NT2/D1 (cell line): ENCODE data around the gene YPEL1.

Experiments
- YY1 ChIP-seq: IDR thresholded peaks from 2 replicates; pipeline ENCODE4 v1.6.1; 2011; ENCODE audit not compliant: insufficient read length, insufficient read depth
- ZNF274 ChIP-seq: IDR thresholded peaks from 2 replicates; pipeline ENCODE4 v1.6.1; 2011; ENCODE audit warnings: mild to moderate bottlenecking, low read depth, low read length

- TF ChIP-seq YY1 (no peak), ZNF274 (no peak)
Measured at GRCh38 chr22:21719024-21719423, 16.6 kb downstream of the YPEL1 start.
